ENCODE results near the gene TTC24.

The TTC24 gene

DNA sequence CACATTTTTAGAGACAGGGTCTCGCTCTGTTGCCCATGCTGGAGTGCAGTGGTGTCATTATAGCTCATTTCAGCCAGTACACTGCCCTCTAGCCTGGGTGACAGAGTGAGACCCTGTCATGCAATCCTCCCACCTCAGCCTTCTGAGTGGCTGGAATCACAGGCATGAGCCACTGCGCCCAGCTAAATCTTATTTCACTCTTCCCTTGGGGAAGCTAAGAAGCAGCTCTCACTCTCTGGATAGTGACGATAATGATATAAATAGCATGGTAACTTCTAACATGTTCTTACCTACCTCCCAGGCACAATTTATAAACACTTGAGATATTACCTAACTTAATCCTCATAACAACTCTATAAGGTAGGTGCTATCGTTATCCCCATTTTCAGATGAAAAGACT is 32.1 kb upstream of the TTC24 start:
- no peak for DNase-seq (ENCODE audit: low read depth)
- H3K4me3 ChIP-seq (ENCODE audit: low read depth, low read length) = no peak overlapping the region
- TF ChIP-seq CTCF (IDR thresholded peaks at IDR 0.05; ENCODE audit: insufficient read depth, low read depth, low read length, missing control alignments) = no peak

DNA sequence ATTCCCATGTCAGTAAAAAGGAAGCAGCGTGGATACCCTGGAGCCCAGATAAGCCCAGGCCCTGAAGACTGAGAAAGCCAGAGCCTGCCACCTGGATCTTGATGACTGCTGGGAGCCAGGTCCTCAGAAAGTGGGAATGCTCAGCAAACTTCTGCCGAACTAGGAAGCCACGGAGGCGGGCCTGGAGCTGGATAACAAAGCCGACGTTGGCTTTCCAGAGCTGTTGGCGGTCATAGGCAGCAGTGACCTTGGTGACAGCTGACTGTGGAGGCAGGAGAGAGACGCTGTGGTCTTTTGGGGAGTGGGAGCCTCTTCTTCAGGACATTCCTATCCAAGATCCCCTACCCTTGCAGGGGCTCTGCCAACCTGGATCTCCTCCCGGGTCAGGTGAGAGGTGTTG is 31.5 kb upstream of the TTC24 start:
- TF ChIP-seq CTCF (IDR thresholded peaks at IDR 0.05; ENCODE audit: insufficient read depth, low read depth, low read length, missing control alignments) = no peak
- H3K4me3 ChIP-seq (ENCODE audit: low read depth, low read length) = no peak overlapping the region
- DNase-seq (ENCODE audit: low read depth) = no peak

- H3K4me3 ChIP-seq (ENCODE audit: low read depth, low read length) = no peak overlapping the region
- TF ChIP-seq CTCF (IDR thresholded peaks at IDR 0.05; ENCODE audit: insufficient read depth, low read depth, low read length, missing control alignments) = no peak
- DNase-seq (ENCODE audit: low read depth) = no peak
Measured at GRCh38 chr1:156549390-156549789, 30.1 kb upstream of the TTC24 start.

DNA sequence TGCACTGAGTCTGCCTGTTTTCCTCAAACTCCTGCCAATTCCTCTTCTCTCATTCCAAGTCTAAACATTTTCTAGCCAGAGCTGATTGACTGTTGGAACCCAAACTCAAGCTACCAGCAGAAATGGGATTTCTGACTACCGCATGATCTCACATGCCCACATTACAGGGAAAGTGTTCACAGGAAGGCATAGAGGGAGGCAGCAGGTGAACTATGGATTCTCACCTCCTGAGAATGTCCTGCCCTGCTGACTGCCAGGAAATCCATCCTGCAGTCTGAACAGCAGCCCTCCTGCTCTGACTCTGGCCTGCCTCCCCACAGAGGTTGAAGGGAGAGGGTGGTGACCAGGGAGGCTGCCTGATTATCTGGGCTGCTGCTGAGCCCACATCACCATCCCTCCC is 29.7 kb upstream of the TTC24 start:
- no peak for DNase-seq (ENCODE audit: low read depth)
- no peak overlapping the region for H3K4me3 ChIP-seq (ENCODE audit: low read depth, low read length)
- TF ChIP-seq CTCF (IDR thresholded peaks at IDR 0.05; ENCODE audit: insufficient read depth, low read depth, low read length, missing control alignments) = no peak

DNA sequence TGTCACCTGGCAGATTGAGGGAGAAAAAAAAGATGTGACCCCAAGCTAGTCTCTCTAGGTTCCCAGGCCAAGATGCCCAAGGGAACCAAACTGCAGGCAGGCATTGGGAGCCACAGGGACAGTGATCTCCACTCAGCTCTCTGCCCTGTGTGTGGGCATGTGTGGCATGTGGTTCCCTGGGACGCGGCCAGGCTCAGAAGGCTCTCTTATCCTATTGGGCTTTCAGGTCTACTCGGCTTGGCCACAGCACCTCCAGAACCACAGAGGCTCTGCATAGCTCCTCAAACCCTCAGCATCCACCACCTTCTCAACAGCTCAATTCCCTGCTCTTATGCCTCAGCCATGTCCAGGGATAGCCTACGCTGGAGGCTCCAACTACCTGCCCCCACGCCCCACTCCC is 29.2 kb upstream of the TTC24 start:
- DNase-seq (ENCODE audit: low read depth) = no peak
- H3K4me3 ChIP-seq (ENCODE audit: low read depth, low read length) = no peak overlapping the region
- no peak for TF ChIP-seq CTCF (IDR thresholded peaks at IDR 0.05; ENCODE audit: insufficient read depth, low read depth, low read length, missing control alignments)

DNA sequence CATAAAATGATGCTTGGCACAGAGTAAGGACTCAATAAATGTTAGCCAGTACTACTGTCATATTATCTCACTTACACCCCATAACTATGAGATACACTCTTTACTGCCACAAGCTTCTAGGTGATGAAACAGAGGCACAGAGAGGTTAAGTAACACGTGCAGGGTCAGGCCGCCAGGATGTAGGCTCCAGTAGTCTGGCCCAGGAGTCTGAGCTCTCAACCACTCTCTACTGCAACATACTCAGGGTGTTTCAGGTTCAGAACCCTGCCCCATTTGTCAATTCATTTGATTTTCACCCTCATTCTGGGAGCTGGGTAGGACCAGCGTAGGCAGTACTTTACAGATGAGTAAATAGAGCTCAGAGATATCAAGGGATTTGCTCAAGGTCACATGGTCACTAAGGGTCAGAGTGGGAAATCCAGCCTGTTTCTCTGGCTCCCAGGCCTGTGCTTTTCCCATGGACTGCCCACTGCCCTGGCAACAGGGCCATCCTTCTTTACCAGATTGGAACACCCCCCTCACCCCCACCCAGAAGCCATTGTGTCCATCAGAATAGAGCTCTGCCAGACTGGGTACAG is 28.4 kb upstream of the TTC24 start:
- DNase-seq (ENCODE audit: low read depth) = peak; percentile 40
- TF ChIP-seq CTCF (IDR thresholded peaks at IDR 0.05; ENCODE audit: insufficient read depth, low read depth, low read length, missing control alignments) = no peak
- no peak overlapping the region for H3K4me3 ChIP-seq (ENCODE audit: low read depth, low read length)

DNA sequence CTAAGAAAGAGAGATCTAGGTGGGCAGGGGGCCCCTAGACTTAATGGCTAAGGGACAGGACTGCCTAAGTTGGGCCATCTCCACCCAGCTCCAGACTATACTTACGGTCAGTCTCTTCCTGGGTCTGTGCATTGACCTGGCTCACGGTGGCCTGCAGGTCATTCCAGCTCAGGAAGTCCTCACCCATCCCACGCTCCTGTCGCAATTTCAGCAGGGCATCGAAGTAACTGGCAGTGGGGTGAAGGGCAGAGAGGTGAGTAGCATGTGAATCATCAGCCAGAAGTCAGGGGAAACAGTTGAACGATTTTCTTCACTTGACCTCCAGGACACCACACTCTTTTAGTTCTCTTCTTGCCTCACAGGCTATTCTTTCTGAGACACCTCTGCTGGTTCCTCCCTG is 27.7 kb upstream of the TTC24 start:
- no peak for DNase-seq (ENCODE audit: low read depth)
- no peak overlapping the region for H3K4me3 ChIP-seq (ENCODE audit: low read depth, low read length)
- no peak for TF ChIP-seq CTCF (IDR thresholded peaks at IDR 0.05; ENCODE audit: insufficient read depth, low read depth, low read length, missing control alignments)
